Karpas-422 (cell line): Measurements from ENCODE around the gene CSPG5. TPM values are rescaled to one million over a fixed set of nuclear protein-coding genes. Genes with fewer than 3 reads are reported as not detected.

Experiments
- DNase-seq: peaks from one replicate; pipeline ENCODE4 v3.0.0-alpha.2; 2015
- H2AFZ ChIP-seq: fragments of 200-600 bp; sonication (generic); 2 replicates; pipeline ENCODE4 v1.6.1; 2014; ENCODE audit warnings: antibody characterized with exemption, low read length, mixed read lengths
- H3K27ac ChIP-seq: fragments of 200-600 bp; sonication (generic); 2 replicates; pipeline ENCODE4 v1.5.1; 2014; ENCODE audit warnings: mild to moderate bottlenecking, low read length, moderate library complexity
- H3K27me3 ChIP-seq: fragments of 200-600 bp; sonication (generic); 2 replicates; pipeline ENCODE4 v1.6.1; 2014; ENCODE audit warnings: low read length, mixed read lengths
- H3K36me3 ChIP-seq: fragments of 200-600 bp; sonication (generic); 2 replicates; pipeline ENCODE4 v1.6.1; 2014; ENCODE audit warnings: low read length, mixed read lengths; ENCODE audit not compliant: insufficient read depth
- H3K4me1 ChIP-seq: fragments of 200-600 bp; sonication (generic); 2 replicates; pipeline ENCODE4 v1.6.1; 2014; ENCODE audit warnings: mild to moderate bottlenecking, low read length, mixed read lengths
- H3K4me2 ChIP-seq: fragments of 200-600 bp; sonication (generic); 2 replicates; pipeline ENCODE4 v1.6.1; 2014; ENCODE audit warnings: low read length, low read depth, mild to moderate bottlenecking; ENCODE audit not compliant: poor library complexity, severe bottlenecking
- H3K4me3 ChIP-seq: fragments of 200-600 bp; sonication (generic); 2 replicates; pipeline ENCODE4 v1.5.1; 2014; ENCODE audit warnings: mild to moderate bottlenecking, antibody characterized with exemption, low read length, mixed read lengths
- H3K79me2 ChIP-seq: fragments of 200-600 bp; sonication (generic); 2 replicates; pipeline ENCODE4 v1.6.1; 2014; ENCODE audit warnings: mild to moderate bottlenecking, low read length, mixed read lengths
- H3K9ac ChIP-seq: fragments of 200-600 bp; sonication (generic); 2 replicates; pipeline ENCODE4 v1.6.0; 2014; ENCODE audit warnings: low read length
- H3K9me2 ChIP-seq: fragments of 200-600 bp; sonication (generic), shearing (Covaris generic); replicated peaks from 2 replicates; pipeline ENCODE4 v1.6.0; 2014; ENCODE audit warnings: mild to moderate bottlenecking, low read length, moderate library complexity; ENCODE audit not compliant: insufficient read depth
- H3K9me3 ChIP-seq: fragments of 300-700, 200-600 bp; sonication (generic); 2 replicates; pipeline ENCODE4 v1.6.1; 2014; ENCODE audit warnings: low read length, mixed read lengths
- H4K20me1 ChIP-seq: fragments of 200-600 bp; sonication (generic); 2 replicates; pipeline ENCODE4 v1.6.1; 2014; ENCODE audit warnings: mild to moderate bottlenecking, antibody characterized with exemption, low read length, low read depth; ENCODE audit not compliant: insufficient read depth
- total RNA-seq: library from RNA; depleted of rRNA; stranded (reverse); fragments of >200 nt; shearing (Covaris generic); gene quantifications from 2 replicates; pipeline ENCODE4 v1.2.3, GENCODE V29; 2014; ENCODE audit warnings: low replicate concordance

CSPG5 gene
- total RNA-seq, 1 experiment from 2014 or later: 0.04 TPM

DNA sequence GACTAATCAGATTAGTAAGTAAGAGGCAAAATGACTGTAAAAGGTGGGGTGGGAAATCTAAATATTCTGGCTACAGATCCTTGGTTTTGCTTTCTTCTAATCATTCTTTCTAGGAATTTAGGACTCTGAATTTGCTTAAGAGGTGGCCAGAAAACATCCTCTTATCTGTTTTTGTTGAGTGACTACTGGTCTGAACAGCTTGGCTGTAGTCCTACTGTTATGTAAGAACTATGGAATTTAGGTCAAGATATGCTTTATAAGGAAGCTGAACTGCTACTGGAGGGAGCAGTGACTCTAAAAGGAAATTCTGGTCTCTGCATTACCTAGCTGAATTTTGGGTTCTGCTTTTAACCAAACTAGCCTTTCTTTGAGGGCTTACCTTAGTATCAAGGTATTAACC is 33.5 kb upstream of the CSPG5 start:
- no peaks in the 10 kb centered on the region for H3K9me3 ChIP-seq
- no peaks in the 10 kb centered on the region for H3K9me2 ChIP-seq
- H3K9ac ChIP-seq: no peak overlapping the region
- H4K20me1 ChIP-seq: no peaks in the 10 kb centered on the region
- no peak overlapping the region for H2AFZ ChIP-seq
- no peak overlapping the region for H3K4me2 ChIP-seq
- DNase-seq: no peak
- peaks cover 39% of the 10 kb centered on the region for H3K4me1 ChIP-seq
- no peaks in the 10 kb centered on the region for H3K27me3 ChIP-seq
- peaks cover 36% of the 10 kb centered on the region for H3K36me3 ChIP-seq
- no peak overlapping the region for H3K4me3 ChIP-seq
- H3K27ac ChIP-seq: no peak overlapping the region
- peaks cover 27% of the 10 kb centered on the region for H3K79me2 ChIP-seq

- Histone ChIP-seq H4K20me1 (no peaks in the 10 kb centered on the region), H3K79me2 (peaks cover 29% of the 10 kb centered on the region), H3K36me3 (peaks cover 36% of the 10 kb centered on the region; the same call in 1 of the 2 replicates), H3K4me1 (peaks cover 39% of the 10 kb centered on the region), H3K4me3 (no peak overlapping the region), H3K9ac (no peak overlapping the region), H3K27me3 (no peaks in the 10 kb centered on the region), H3K4me2 (no peak overlapping the region), H2AFZ (no peak overlapping the region), H3K27ac (no peak overlapping the region), H3K9me2 (no peaks in the 10 kb centered on the region), H3K9me3 (no peaks in the 10 kb centered on the region)
- no peak for DNase-seq
Measured at GRCh38 chr3:47611576-47611975, 32.9 kb upstream of the CSPG5 start.

DNA sequence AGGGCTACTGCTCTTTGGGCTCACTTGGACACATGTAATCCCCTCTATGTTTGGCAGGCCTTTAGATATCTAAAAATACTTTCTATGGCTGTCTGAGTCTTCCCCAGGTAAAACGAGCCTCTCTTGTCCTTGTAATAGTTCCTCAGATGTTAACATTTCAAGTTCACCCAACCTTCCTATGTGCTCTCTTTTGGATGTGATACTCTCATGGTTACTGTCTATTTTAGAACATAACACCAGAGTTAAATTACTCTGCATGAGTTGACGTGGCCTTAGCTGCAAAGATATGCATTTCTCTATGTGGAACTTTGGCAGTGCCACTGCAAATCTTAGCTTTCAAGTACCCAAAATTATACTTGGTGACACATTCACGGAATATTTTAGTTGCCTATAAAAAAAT is 31.9 kb upstream of the CSPG5 start:
- peaks cover 33% of the 10 kb centered on the region for H3K4me1 ChIP-seq
- no peak overlapping the region for H3K27ac ChIP-seq
- H3K79me2 ChIP-seq: peaks cover 37% of the 10 kb centered on the region
- H2AFZ ChIP-seq: no peak overlapping the region
- no peak for DNase-seq
- H3K4me3 ChIP-seq: no peak overlapping the region
- peaks cover 44% of the 10 kb centered on the region; the same call in 1 of the 2 replicates for H3K36me3 ChIP-seq
- no peaks in the 10 kb centered on the region for H3K9me2 ChIP-seq
- H3K9ac ChIP-seq: no peak overlapping the region
- H3K27me3 ChIP-seq: no peaks in the 10 kb centered on the region
- no peaks in the 10 kb centered on the region for H3K9me3 ChIP-seq
- H3K4me2 ChIP-seq: no peak overlapping the region
- no peaks in the 10 kb centered on the region for H4K20me1 ChIP-seq

DNA sequence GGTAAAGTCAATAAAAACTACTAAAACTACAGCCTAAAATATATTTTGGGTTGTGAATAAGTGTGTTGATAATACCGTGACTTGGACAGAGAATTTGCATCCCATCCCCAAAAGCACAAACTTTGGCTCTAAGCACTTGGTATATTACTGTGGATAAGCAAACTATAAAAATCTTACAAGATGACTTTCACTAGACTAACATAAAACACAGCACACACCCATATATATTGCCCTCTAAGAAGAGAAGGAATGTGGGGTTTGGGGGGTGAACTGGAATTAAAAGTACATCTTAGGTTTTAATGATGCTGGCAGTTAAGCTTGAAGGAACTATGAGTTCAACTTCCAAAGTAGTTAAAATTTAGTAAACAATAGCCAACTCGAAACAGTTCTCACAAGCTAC is 28.7 kb upstream of the CSPG5 start:
- H3K36me3 ChIP-seq: peaks cover 50% of the 10 kb centered on the region; the same call in 1 of the 2 replicates
- peaks cover 47% of the 10 kb centered on the region for H3K79me2 ChIP-seq
- no peak overlapping the region for H3K27ac ChIP-seq
- DNase-seq: no peak
- H3K4me2 ChIP-seq: no peak overlapping the region
- H3K9me2 ChIP-seq: no peaks in the 10 kb centered on the region
- H2AFZ ChIP-seq: no peak overlapping the region
- no peak overlapping the region for H3K4me3 ChIP-seq
- H4K20me1 ChIP-seq: no peaks in the 10 kb centered on the region
- H3K9ac ChIP-seq: no peak overlapping the region
- H3K9me3 ChIP-seq: no peaks in the 10 kb centered on the region
- no peaks in the 10 kb centered on the region for H3K27me3 ChIP-seq
- H3K4me1 ChIP-seq: peaks cover under 1% of the 10 kb centered on the region; the same call in 1 of the 2 replicates

DNA sequence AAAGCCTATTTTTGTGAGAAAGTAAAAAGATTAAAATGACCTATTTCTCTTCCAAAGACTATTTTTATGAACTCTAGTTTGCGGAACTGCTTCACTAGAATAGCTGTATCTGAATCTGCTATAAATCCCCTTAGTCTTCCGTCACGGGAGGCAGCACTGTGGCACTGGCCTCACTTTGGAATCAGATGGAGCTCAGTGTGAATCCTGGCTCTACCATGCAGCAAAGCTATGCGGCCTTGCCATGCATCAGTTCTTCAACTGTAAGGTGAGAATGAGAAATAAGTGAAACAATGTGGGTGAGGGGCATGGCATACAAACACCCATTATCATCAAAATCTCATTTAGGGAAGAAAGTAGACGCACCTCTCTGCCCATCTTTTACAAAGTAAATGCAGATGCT is 27.5 kb upstream of the CSPG5 start:
- no peaks in the 10 kb centered on the region for H3K4me1 ChIP-seq

GRCh38 chr3:47605652-47606051 is 27.0 kb upstream of the CSPG5 start:
- H2AFZ ChIP-seq: no peak overlapping the region
- no peaks in the 10 kb centered on the region for H4K20me1 ChIP-seq
- H3K4me3 ChIP-seq: no peak overlapping the region
- H3K36me3 ChIP-seq: peaks cover 47% of the 10 kb centered on the region; the same call in 1 of the 2 replicates
- no peak for DNase-seq
- no peaks in the 10 kb centered on the region for H3K9me3 ChIP-seq
- no peaks in the 10 kb centered on the region for H3K4me1 ChIP-seq
- H3K4me2 ChIP-seq: no peak overlapping the region
- no peak overlapping the region for H3K27ac ChIP-seq
- H3K9me2 ChIP-seq: no peaks in the 10 kb centered on the region
- peaks cover 49% of the 10 kb centered on the region for H3K79me2 ChIP-seq
- no peaks in the 10 kb centered on the region for H3K27me3 ChIP-seq
- no peak overlapping the region for H3K9ac ChIP-seq

More for the DNA sequence above, 27.5 kb upstream of the CSPG5 start:
- peaks cover 50% of the 10 kb centered on the region for H3K79me2 ChIP-seq
- H3K27ac ChIP-seq: no peak overlapping the region
- H3K4me2 ChIP-seq: no peak overlapping the region
- no peak overlapping the region for H3K9ac ChIP-seq
- no peak overlapping the region for H2AFZ ChIP-seq
- no peaks in the 10 kb centered on the region for H3K9me3 ChIP-seq
- H3K36me3 ChIP-seq: peaks cover 48% of the 10 kb centered on the region; the same call in 1 of the 2 replicates
- no peak for DNase-seq
- H3K27me3 ChIP-seq: no peaks in the 10 kb centered on the region
- H3K9me2 ChIP-seq: no peaks in the 10 kb centered on the region
- no peak overlapping the region for H3K4me3 ChIP-seq
- no peaks in the 10 kb centered on the region for H4K20me1 ChIP-seq

GRCh38 chr3:47604145-47604544 is 25.5 kb upstream of the CSPG5 start:
- Histone ChIP-seq H3K9ac (no peak overlapping the region), H3K27ac (no peak overlapping the region), H3K79me2 (peaks cover 48% of the 10 kb centered on the region), H3K9me3 (no peaks in the 10 kb centered on the region), H3K27me3 (no peaks in the 10 kb centered on the region), H4K20me1 (no peaks in the 10 kb centered on the region), H3K4me3 (no peak overlapping the region), H3K4me1 (no peaks in the 10 kb centered on the region), H2AFZ (no peak overlapping the region), H3K9me2 (no peaks in the 10 kb centered on the region), H3K36me3 (peaks cover 34% of the 10 kb centered on the region; the same call in 1 of the 2 replicates), H3K4me2 (no peak overlapping the region)
- no peak for DNase-seq

DNA sequence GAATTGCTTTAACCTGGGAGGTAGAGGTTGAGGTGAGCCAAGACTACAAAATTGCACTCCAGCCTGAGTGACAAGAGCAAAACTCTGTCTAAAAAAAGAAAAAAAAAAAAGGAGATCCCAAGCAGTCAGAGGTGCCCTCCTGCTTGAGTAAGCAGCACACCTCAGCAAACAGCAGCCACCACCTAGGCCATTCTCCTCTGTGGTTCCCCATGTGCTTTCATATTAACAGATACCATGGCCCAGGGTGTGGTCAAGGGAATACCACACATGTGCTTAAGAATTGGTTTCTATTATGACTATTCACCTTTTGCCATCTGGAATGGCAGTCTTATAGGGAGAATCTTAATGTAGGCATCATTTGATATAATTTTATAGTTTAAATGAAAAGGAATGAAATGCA is 24.7 kb upstream of the CSPG5 start:
- H3K4me3 ChIP-seq: no peak overlapping the region
- peaks cover 50% of the 10 kb centered on the region for H3K79me2 ChIP-seq
- H2AFZ ChIP-seq: no peak overlapping the region
- H3K4me1 ChIP-seq: no peaks in the 10 kb centered on the region
- no peaks in the 10 kb centered on the region for H3K9me2 ChIP-seq
- no peak overlapping the region for H3K27ac ChIP-seq
- no peaks in the 10 kb centered on the region for H3K9me3 ChIP-seq
- H3K36me3 ChIP-seq: peaks cover 34% of the 10 kb centered on the region; the same call in 1 of the 2 replicates
- H4K20me1 ChIP-seq: no peaks in the 10 kb centered on the region
- no peak for DNase-seq
- no peaks in the 10 kb centered on the region for H3K27me3 ChIP-seq
- H3K4me2 ChIP-seq: no peak overlapping the region
- H3K9ac ChIP-seq: no peak overlapping the region

DNA sequence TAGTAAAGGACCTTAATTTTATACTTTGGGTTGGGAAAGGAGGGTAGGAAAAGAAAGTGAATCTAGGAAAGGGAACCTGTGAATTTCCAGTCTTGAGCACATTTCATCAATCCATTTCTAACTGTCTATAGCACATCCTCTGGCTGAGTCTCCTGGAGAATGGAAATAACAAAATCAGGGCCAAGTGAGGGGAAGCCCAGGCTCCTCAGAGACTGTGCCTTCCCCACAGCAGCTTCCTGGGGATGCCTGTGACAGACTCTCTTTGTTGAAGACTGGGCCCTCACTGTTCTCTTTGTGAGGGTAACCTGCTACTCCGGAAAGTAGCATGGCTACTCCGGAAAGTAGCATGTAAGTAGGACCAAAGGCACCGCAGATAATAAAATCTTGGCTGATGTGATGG is 22.6 kb upstream of the CSPG5 start:
- Histone ChIP-seq H3K27ac (no peak overlapping the region), H3K9ac (no peak overlapping the region), H3K4me2 (no peak overlapping the region), H3K9me3 (no peaks in the 10 kb centered on the region), H3K36me3 (peaks cover 27% of the 10 kb centered on the region; the same call in 1 of the 2 replicates), H4K20me1 (no peaks in the 10 kb centered on the region), H3K79me2 (peaks cover 44% of the 10 kb centered on the region), H3K27me3 (no peaks in the 10 kb centered on the region), H3K4me1 (no peaks in the 10 kb centered on the region), H3K4me3 (no peak overlapping the region), H3K9me2 (no peaks in the 10 kb centered on the region), H2AFZ (no peak overlapping the region)
- DNase-seq: no peak
